GM21515 (cell line): ENCODE measurements around the gene WNT9B.
"Not testable (repeated sequence)": the region's sequence is repeated elsewhere in the genome, so short reads cannot be mapped to it uniquely, and the experiment has no call there.

Experiments
- ATAC-seq: cut with Tn5 transposase; IDR thresholded peaks from one replicate; pipeline ENCODE4 v1.9.1; 2021; ENCODE audit not compliant: unreplicated experiment

The WNT9B gene

DNA sequence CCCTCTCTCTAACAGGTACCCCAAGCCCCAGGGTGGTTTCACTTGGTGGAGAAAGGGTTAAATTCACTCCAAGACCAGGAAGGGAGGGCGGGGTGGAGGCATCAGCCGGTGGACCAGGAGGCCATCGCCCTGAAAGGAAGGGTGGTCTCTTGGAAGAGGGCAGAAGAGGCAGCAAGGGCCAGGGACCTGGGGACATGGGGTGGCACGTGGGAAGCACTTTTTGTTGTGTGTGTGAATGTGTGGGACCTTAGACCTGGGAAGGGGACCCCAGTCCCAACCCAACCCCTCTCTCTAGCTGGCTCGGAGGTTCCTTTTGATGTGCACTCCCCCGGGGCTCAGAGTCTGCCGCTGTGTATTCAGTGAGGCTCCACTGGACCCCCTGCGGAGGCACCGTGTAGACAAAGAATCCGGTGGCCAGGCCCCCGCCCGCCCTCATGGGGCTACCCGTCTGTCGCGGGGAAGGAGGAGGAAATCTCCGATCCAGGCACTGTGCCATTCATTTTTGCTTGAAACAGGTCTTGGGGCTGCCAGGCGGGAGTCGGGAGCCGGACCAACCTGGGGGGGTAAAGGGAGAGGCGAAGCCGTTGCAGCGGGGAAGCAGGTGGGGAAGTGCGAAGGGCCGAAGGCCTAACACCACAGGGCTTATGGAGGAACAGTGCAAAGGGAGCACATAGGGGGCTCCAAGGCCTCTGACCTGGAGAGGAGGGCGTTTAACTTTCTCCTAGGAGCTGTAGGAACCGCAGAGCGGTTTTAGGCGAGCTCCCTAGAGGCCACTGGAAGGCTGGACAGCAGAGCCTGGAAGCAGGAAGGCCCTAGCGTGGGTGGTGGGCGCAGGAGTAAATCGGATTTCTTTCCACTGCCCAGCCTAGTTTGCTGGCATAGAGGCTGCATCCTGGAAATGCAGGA is 29.6 kb upstream of the WNT9B start:
- no peak for ATAC-seq

DNA sequence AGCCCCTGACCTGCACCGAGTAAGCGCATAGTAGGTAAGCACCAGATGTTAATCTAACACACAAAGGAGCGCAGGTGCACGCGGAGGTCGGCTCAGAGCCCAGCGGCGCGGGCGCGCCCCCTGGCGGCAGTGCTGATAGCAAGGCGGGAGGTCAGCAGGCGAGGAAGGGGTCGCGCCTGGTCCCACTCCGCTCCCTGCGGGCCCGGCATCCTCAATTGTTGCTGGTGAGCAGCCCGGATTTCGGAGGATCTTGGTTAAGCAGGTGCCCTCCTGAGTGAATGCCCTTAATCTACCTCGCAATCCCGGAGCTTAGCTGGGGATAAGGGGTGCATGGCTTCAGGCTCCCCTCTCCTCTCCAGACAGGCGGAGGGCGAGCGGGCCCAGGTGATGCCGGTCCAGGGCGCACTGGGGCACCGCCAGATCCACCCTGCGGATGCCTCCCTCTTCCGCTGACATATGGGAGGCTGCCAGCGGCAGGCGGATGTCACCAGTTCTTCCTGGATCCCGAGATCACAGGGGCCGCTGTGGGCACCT is 28.9 kb upstream of the WNT9B start:
- no peak for ATAC-seq

DNA sequence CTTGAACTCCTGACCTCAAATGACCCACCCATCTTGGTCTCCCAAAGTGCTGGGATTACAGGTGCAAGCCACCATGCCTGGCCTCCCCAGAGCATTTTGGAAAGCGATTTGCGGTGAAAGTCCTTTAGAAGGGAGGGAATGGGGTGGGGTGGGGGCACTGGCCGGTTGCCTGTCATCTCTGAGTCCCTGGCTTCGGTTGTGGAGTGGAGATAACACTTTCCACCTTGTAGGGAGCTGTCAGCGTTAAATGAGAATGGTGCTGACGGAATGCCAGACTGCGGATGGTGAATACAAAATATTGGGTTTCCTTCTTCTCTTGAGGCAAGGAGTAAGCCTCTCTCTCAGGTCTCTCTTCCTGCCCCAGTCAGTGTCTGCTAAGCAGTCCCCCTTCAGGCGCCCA is 27.7 kb upstream of the WNT9B start:
- ATAC-seq: no peak

DNA sequence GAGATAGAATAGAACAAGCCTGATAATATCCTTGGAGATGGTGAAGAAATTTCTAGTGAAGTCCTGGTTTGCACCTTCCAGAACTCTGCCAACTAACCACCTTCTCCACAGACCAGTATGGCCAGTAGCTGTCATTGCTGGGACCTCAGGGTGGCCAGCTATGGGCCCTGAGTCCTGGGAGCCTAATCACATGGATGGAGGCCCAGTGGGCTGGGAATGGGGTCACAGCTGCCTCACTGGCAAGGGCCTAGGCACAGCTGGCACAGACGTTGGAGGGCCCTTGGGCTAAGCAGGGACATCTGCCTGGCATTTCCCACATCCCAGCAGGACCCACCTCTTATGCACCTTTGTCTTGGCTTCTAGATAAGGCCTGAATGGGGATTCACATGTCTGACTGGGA is 25.3 kb upstream of the WNT9B start:
- ATAC-seq: no peak

DNA sequence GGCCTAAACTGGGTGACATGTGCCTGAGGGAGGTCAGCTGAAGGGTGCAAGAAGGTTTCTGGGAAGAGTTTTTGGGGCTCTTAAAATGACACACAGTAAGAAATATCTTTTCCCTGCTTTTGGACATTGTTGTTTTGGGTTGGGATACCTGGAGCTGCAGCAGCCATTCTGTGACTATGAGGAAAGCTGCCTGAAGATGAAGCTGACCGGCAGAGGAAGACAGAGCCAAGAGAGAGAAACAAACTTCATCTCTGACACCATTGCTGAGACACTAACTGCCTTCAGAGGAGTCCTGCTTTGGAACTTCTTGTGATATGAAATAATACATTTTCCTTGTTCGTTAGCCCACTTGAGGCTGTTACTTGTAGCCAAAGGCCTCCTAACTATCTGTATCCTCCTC is 24.1 kb upstream of the WNT9B start:
- ATAC-seq: no peak

DNA sequence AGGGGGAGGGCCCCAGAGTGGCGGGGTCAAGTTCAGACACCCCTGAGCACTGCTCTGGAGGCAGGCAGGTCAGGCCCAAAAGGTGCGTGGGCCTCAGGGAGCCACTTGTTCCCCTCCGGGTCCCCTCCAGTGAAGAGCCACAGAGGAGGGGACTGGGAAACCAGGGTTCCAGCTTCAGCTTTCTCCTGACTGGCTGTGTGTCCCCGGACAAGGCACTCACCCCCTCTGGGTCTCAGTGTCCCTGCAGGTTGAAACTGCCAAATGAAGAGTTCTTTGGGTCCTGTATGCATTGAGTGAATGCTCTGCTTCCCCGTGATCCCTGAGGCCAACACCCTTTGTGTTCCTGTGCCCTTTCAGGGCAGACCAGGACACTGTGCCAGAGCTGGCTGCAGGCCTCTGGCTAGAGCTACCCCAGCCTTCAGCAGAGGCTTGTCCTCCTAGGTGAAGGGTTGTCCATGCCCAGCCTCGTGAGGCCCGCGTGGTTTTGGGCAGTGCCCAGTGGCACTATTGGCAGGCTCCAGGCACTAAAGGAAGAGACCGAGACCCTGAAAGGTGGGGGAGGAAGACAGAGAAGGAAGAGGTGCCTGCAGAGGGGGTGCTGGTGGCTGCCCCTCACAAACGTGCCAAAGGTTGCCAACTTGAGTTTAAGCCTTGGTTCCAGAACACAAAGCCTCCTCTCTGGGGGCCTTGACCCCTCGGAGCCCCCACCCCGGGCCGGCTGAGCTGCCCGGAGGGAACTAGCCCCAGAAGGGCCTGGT is 19.6 kb upstream of the WNT9B start:
- ATAC-seq: no peak

DNA sequence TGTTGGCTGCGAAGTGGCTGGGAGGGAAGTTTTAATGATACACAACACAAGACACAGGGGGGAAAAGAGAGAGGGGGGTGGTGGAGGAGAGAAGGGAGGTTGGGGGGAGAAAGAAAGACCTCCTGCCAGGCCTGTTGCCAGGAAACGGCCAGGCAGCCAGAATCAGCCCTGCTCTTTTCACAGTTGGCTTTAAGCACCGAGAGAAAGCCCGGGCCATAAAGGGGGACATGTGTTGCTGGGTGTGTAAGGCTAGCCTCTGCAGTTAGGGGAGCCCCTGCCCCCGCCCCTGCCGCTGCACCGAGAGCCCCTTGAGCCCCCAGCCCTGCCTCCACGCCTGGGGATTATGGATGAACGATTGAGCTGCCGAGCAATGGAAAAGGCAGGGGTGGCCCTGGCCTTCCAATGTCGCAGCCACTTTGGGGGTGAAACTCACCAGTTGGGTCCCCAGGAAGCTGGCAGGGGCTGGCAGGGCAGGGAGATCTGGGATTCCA is 19.0 kb upstream of the WNT9B start:
- no peak for ATAC-seq

DNA sequence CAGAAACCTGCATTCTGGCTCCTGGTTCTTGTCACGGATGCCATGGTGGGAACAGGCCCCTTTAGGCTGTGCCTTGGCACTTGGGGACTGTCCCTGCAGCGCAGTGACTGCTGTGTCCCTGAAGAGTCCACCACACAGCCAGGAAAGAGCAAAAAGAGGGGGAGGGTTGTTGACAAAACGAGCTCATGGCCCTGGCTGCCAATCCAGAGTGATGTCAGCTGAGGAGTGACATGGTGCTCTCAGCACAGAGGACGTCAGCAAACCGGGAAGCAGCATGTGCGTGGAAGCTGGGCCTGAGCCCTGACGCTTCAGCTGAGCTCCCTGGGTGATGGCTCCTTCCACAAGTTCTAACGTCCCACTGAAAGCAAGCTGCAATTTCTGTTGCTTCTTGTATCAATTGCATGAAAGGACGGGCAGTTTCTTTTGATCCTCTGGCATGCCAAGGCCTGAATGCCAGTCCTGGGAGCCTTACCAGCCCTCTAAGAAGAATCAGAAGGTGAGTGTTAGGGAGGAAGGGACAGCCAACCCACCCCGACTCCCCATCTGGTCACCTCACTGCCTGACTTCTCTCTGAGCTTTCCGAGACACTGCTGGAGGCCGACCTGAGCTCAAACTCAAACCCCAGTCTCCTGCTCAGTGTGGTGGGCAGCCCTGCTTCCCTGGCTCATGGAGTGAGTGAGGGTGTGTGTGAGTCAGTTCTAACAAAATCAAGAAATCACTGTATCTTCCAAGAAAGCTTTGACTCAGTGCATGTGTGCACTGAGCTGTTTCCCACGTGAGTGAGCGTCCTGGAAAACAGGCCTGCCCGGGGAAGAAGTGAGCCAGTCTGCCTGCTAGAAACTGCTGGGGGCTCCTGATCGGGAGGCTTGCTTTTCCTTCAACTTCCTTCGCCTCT is 18.2 kb upstream of the WNT9B start:
- no peak for ATAC-seq

DNA sequence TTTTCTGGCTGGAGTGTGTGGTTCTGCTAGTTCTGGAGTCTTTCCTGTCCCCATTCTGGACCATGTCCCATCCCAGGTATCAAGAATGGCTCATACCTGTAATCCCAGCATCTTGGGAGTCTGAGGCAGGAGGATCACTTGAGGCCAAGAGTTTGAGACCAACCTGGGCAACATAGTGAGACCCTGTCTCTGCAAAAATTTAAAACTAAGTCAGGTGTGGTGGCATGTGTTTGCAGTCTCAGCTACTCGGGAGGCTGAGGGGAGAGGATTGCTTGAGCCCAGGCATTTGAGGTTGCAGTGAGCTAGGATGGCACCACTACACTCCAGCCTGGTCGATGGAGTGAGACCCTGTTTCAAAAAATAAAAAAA is 17.6 kb upstream of the WNT9B start:
- no peak for ATAC-seq

DNA sequence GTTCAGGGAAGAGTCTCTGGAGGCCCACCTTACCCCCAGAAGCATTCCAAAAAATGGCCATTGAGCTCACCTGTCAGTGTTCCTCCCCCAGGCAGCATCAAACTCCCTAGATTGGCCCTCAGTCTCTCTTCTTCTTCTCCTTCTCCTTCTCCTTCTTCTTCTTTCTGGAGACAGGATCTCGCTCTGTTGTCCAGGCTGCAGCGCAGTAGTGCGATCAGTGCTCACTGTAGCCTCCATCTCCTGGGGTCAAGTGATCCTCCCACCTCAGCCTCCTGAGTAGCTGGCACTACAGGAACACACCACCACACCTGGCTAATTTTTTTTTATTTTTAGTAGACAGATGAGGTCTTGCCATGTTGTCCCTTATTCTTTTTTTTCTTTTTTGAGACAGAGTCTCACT is 16.5 kb upstream of the WNT9B start:
- no peak for ATAC-seq

DNA sequence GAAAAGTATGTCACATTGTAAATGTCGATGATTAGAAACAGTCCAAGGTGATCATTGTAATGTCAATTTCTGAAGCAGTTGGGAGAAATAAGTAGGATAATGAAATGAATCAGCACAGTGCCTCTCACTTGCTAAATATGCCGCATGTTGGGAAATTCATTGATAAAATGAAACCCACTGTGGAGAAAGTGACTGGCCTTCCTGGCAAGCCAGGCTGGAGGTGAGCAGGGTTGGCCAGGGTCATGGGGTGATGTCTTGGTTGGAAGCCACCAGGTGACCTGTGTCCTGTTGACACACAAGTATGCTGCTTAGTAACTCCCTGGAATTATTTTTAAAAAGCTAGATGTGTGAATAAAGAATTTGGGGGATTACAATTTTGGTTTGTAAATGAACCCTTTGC is 14.9 kb upstream of the WNT9B start:
- ATAC-seq: no peak

DNA sequence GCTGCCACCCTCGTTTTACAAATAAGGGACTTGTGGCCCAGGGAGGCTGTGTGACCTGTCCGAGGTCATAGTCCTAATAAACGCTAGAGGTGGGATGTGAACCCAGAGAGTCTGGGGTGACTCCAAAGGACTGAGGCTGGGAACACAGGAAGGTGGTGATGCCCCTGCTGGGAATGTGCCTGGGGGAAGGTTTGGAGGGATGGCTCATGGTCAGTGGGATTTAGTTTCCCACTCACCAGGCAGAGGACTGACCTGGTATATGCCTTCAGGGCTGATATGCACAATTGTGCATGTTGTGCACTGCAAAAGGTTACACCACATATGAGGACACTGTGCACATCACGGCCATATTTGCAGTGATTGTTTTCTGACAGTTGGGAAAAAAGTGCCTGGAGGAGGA is 13.9 kb upstream of the WNT9B start:
- no peak for ATAC-seq

DNA sequence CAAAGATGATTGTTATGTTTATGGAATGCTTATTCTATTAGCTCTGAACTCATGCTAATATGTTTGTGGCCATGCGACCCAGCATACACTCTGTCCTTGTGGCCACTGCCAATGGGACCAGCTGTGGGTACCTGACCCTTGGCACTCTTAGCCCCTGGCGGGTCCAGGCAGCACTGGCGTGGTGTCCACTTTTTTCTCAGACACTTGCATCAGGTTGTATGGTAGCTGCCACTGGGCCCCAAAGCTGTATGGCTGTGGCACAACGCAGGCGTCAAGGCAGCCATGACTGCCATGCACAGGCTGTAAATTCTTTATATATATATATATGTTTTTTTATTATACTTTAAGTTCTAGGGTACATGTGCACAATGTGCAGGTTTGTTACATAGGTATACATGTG is 12.2 kb upstream of the WNT9B start:
- ATAC-seq: no peak

DNA sequence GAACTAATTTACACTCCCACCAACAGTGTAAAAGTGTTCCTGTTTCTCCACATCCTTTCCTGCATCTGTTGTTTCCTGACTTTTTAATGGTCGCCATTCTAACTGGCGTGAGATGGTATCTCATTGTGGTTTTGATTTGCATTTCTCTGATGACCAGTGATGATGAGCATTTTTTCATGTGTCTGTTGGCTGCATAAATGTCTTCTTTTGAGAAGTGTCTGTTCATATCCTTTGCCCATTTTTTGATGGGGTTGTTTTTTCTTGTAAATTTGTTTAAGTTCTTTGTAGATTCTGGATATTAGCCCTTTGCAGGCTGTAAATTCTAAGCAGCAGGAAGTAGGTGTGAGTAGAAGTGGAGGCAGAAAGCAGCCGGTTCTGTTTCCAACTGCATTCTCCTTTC is 10.8 kb upstream of the WNT9B start:
- not testable (repeated sequence) for ATAC-seq

DNA sequence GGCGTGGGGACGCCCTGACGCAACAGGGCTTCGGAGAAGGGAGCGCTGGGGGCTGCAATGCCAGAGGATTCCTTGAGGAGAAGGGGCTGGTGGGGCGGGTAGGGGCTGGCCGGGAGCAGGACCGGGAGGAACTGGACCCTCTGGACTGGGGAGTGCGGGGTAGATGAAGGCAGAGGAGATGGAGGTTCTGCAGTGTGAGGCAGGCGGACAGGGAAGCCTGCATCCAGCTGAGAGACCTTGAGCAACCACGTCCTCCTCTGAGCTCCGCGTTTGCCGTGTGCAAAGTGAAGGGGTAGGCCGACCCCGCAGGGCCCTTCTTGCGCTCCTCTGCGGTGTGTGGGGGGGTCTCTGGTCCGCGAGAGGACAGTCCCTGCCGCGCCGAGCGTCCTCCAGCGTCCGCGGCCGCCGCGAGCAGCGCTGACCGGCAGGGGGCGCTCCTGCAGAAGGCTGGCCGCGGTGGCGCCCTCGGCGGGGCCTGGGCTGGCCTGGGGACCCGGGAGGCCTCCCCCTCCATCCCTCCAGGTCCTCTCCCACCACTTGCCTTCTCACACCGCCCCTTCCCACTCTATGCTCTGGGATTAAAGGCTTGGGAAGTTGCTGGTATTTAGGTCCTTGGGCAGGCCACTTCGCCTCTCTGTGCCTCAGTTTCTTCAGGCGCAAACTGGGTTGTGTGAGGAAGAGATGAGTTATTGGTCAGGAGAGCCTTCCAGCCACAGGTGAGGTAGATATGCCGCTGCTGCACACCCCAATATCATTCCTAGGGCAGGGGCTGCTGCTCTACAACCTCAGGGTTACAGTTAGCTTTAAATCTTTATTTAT is 9.6 kb upstream of the WNT9B start:
- no peak for ATAC-seq

DNA sequence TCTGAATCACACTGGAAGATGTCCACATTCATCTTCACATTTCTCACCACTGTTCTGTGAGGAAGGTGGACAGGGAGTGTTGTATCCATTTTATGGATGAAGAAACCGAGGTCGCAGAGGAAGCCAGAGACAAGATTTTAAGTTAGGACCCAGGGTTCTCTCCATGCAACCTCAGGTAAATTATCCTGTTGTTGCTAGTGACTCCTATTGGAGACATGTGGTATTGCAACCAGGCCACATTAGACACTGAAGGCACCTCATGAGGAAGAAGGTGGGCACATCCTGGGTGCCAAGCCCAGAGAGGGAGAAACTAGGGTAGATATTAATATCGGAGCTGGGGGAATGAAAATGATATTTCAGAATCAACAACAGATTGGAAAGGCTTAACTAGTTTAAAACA is 8.5 kb upstream of the WNT9B start:
- ATAC-seq: no peak

DNA sequence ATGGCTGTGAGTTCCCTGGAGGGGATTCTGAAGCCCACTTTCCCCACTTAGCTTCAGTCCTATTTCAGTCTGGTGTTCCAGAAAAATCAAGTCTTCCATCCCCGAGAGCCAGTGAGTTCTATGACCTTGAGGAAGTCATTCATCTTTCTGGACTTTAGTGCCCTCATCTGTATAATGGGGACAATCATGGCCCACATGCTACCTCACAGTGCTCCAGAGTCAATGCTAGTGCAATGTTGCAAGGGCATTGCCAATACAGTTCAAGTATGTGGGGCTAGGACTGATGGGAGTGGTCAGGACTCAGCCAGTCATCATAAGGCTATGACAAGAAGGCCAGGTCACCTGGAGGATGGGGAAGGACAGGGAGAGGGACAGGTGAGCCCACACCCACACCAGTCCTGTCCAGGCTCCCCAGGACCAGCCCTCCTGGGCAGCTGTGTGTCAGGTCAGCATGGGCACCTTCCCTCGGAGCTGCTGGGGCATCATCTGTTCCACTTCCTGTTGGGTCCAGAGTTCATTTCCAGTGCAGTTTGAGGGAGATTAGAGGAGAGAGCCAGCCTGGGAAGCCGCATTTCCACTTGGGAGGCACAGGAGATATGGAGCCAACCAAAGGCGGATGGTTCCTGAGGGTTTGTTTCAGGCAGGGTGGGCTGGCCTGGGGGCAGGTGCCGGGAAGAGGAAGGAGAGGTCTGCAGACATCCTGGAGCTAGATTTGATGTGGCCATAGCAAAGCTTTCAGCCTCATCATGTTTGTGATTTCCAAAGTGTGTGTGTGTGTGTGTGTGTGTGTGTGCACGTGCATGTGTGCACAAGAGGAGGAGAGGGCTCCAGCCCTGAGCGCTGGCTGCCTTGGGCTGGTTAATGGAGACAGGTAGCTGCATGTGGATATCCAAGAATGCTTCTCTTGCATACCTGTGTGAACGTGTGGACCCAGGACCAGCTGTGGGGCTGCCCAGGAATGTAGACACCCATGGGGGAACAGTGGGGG is 3.9 kb upstream of the WNT9B start:
- ATAC-seq: no peak

DNA sequence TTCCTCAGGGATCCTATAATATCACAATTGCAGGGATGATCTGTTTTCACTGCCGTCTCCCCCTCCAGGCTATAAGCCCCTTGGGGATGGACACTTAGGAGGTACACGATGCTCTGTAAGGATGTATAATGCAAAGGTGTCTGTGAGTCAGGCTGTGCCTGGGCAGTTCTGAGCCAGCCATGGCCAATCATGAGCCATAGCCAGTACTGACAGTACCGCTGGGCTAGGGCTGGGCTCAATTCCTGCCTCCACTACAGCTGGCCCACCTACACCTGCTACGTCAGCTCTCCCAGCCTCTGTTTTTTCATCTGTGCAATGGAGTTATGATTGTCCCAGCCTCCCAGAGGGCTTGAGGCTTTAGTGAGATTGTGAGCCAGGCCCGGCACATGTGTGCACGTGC is 2.8 kb upstream of the WNT9B start:
- no peak for ATAC-seq

DNA sequence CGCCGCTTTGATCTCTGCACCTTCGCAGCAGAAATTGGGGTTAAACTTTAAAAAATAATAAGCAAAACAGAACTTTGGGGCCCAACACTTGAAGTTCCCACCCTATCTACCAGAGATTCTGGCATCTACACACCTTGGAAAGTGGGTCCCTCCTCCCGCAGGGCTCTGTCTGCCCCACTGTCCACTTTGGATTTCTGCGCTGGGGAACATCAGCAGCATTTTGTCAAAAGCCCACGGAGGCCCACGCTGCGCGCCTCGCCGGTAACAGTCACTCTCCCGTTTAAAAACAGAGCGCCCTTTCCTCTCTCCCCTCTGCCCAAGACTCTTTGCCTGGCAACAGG is 725 bp upstream of the WNT9B start:
- ATAC-seq: no peak
